WI38 (cell line): ENCODE results near the gene KANSL1.
"Not testable (repeated sequence)": the region's sequence is repeated elsewhere in the genome, so short reads cannot be mapped to it uniquely, and the experiment has no call there.

Source experiments
- H3K4me3 ChIP-seq: 2 replicates; pipeline ENCODE4 v1.5.1; 2011; ENCODE audit warnings: low read depth, mild to moderate bottlenecking, control low read depth, low read length
- TF ChIP-seq, protein P1 (sequence below): IDR thresholded peaks from 2 replicates; pipeline ENCODE4 v1.5.1; 2012; ENCODE audit warnings: low read depth, mild to moderate bottlenecking, control low read depth, low read length

Gene KANSL1

DNA sequence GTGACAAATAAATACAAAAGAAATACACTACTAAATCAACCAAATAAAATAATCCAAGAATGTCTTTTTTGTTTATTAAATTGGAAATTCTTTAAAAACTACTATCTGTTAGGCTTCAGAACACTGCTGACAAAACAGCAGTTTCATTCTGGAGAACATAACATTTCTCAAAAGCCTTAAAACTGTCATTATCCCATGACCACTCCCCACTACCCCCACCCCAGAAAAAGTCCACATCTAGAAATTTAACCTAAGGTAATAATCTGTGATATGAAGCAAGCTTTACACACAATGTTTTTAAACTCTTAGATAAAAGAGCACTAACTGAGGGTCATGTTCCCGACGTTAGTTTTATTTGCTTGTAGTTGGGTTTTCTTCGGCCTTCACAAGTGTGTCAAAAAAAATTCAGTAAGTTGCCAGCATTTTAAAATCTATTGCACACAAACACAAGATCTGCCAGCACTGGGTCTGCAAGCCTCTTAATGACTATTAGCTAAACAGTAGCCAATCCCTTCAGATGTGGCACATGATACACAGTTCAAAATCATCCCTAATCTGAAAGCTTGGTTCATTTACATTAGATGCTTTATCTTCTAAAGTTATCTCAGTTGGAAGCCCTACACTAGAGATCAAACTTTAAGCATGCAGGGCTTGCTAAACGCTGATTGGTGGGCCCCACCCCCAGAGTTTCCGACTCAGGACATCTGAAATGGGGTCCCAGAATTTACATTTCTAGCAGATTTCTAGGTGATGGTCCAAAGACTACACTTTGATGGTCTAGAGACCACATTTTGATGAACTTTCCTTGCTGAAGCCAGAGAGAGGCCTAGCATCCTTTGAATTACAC is 75.2 kb downstream of the KANSL1 start:
- TF ChIP-seq, protein P1, sequence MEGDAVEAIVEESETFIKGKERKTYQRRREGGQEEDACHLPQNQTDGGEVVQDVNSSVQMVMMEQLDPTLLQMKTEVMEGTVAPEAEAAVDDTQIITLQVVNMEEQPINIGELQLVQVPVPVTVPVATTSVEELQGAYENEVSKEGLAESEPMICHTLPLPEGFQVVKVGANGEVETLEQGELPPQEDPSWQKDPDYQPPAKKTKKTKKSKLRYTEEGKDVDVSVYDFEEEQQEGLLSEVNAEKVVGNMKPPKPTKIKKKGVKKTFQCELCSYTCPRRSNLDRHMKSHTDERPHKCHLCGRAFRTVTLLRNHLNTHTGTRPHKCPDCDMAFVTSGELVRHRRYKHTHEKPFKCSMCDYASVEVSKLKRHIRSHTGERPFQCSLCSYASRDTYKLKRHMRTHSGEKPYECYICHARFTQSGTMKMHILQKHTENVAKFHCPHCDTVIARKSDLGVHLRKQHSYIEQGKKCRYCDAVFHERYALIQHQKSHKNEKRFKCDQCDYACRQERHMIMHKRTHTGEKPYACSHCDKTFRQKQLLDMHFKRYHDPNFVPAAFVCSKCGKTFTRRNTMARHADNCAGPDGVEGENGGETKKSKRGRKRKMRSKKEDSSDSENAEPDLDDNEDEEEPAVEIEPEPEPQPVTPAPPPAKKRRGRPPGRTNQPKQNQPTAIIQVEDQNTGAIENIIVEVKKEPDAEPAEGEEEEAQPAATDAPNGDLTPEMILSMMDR = no peak
- no peak overlapping the region for H3K4me3 ChIP-seq

DNA sequence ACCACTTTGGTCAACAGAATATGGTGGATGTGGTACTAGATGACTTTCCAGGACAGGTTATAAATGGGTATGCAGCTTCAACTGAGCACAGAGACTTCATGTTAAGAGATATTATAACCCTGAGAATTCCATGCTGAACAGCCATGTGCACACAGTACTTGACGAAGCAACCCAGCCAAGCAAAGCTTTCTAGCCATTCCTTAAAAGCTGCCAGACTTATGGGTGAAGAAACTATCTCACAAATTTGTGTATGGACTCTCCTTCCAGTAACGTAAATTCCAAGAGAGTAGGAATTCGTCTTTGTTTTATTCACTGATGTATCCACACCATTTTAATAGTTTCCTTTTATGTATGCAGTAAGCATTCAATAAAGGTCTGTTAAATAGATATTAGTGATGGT is 76.1 kb downstream of the KANSL1 start:
- TF ChIP-seq, protein P1 = no peak
- no peak overlapping the region for H3K4me3 ChIP-seq

DNA sequence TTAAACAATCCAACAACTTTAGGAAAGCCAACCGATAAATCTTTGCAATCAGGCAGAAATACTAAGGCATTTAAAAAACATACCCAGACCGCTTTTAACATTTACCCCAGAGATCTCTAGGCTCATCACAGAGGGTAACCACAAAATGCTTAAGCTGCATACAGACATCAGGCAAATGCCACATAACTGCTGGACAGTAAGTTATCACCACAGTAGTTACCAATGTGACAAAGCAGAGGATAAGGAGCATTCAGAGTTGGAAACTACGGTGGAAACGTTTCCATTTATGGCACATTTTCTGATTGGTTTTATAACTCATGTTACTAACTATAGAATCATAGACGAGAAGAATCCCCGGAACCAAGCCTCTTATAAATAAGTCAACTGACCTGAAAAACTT is 77.5 kb downstream of the KANSL1 start:
- H3K4me3 ChIP-seq = no peak overlapping the region
- TF ChIP-seq, protein P1 = no peak

DNA sequence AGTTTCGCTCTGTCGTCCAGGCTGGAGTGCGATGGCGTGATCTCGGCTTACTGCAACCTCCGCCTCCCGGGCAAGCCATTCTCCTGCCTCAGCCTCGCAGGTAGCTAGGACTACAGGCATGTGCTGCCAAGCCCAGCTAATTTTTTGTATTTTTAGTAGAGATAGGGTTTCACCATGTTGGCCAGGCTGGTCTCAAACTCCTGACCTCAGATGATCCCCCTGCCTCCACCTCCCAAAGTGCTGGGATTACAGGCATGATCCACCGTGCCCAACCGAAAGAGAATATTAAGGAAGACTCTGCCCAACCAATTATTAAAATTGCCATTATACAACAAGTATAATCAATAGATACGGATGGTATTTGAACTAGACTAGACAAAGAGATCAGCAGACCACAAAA is 82.0 kb downstream of the KANSL1 start:
- H3K4me3 ChIP-seq = not testable (repeated sequence)

DNA sequence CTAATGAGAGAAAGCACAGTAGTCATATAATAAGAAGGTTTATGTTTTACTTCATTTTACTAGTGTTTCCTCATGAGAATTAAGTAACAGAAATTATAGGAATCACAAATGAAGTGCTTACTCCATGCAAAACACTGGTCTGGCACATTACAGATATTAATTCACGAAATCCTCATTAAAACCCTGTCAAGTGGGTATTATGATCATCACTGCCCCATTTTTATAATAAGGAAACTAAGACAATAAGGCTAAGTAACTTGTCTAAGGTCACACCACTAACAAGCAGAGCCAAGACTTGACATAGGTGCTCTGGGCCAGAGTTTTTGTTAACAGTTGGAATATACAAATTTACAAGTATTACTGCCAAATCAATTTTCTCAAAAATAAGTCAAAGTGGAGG is 83.0 kb downstream of the KANSL1 start:
- H3K4me3 ChIP-seq = no peak overlapping the region
- TF ChIP-seq, protein P1 = no peak

DNA sequence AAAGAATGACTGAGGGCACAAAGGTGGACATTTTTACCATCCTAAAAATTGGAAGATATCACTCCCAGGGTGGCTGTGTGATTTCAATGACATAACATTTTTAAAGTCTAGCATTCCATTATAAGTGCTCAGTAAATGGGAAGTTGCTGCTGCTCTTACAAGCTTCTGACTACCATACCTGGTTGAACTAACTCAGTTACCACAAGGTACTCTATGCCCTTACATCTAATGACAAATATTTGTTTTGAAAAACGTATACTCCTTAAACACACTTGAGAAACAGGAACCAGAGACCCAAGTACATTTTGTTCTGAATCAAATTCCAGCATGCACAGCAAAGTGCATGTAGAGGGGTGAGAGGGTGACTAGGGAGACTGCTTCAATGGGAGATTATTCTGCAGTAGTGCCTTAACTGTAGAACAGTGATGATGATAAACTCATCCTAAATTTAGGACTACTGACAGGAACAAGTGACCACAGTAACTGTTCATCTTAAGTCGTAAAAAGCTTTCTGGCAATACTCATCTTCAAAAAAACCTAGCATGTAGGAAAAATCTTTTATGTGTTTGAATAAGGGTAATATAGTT is 83.5 kb downstream of the KANSL1 start:
- TF ChIP-seq, protein P1 = no peak
- no peak overlapping the region for H3K4me3 ChIP-seq

DNA sequence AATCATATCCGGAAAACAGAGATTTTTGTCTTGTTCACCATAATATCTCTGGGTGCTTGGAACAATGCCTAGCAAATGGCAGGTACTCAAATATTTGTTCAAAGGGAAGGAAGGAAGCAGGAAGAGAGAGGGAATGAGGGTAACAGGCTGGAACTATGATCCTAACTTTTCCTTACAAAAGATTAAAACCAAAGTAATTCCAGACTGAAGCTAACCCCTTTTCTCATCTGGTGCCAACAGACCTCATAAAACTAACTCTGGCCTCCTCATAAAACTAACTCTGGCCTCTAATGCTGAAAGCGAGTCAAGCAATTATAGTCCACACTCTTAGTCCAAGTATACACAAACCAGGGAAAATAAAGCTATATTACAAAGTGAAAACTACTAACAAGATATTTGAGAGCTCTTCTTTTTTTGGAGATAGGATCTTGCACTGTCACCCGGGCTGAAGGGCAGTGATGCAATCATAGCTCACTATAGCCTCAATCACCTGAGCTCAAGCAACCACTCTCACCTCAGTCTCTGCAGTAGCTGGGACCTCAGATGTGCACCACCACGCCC is 84.6 kb downstream of the KANSL1 start:
- TF ChIP-seq, protein P1 = no peak
- H3K4me3 ChIP-seq = no peak overlapping the region
